LoVo (cell line): Measurements from ENCODE around the gene MSI2.

Experiments
- DNase-seq: peaks from one replicate; pipeline ENCODE4 v3.0.0-alpha.2; 2016; ENCODE audit warnings: low spot score

MSI2 gene

DNA sequence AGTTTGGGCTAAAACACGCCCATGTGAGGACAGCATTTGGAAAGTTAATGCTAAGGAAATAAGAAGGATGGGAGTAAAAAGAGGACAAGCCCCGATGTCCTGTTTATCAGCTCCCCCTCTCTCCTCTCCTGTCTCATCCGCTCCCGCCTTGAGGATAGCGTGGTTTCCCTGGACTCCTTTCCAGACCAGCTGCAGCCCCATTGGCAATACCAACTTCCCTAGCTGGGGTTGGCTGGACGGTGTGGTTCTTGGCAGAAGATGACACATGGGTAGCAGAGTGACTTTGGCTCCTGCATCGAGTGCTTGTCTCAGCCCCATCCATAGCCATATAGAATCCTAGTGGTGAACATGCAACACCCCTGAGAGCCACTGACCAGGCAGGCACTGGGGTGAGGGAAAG lies 302.9 kb downstream of the MSI2 start:
- no peak for DNase-seq

DNA sequence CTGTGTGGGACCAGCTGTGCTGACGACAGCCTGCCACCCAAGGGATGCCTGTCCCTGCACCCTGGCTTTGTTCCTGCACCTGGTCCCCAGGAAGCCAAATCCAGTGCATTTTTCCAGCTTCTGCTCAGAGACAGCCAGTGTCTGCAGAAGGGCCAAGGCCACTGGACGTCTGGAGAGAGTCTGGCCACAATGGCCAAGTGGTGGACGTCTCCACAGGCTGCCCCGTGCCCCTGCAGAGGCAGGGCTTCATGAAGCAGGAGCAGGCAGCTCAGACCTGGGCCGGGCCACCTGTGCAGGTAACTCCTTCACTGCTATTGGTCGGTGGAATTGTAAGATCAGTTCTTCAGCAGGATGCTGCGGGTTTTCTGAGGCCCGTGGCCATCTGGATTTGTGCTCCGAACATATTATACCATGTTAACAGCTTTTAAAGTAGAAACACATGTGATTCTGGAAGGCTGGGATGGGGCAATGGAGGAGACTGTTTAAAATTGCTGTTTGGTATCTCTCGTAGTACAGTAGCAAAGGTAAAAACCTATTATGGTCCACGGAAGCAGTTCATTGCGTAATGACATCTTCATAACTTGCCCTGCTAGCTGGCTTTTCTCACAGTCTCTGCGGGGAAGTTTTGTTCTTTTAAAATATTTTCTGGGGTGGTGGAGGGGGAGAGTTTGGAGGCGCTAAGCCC lies 303.5 kb downstream of the MSI2 start:
- no peak for DNase-seq

DNA sequence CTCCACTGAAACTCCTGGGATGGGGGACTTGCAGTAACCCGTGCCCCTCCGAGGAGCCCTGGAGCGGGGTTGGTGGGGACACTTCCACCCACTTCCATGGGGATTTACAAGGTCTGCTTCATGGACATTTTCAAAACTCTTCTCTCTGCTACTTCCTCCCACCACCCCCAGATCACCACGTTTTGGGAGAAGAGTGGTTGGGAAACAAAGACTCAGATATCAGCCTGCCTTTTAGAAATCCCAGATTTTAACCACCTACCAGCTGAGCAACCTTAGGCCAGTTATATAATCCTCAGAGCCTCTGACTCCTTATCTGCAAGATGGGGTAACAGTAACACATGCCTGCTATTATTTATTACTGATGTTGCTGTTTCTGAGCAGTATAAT lies 304.0 kb downstream of the MSI2 start:
- DNase-seq, result no peak

DNA sequence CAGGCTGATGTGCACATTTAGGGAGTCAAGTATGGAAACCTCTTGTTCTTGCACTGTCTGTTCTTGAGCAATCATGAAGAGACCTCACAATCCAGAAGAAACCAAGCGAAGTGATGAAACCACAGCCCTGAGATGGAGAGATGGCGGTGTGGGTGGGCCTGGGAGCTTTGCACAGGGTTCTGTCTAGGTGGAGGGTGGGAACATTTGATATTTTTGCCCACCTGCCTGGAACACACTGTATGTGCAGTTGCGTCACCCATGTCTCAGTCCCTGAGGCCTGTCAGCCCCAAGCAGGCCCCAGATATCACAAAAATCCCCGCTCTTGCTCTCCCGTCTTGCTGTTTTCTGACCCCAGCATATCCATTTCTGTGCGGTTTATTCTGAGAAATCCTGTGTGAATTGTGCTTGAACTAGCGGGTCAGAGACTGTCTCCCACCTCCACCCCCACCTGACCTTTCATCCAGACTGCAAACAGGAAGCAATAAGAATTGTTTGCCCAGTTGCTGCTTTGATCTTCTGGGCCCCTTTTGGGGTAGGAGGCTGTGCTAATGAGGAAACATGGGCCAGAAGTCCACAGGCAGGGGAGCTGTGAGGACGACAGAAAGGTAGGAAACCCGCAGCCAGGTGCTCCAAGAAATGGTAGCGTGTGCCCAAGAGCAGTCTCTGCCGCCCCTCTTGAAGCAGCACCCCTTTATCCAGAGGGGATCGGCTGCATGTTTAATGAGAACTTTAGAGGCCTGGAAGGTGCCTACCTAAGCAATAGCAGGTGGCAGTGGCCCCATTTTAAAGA lies 304.9 kb downstream of the MSI2 start:
- DNase-seq, result no peak

DNA sequence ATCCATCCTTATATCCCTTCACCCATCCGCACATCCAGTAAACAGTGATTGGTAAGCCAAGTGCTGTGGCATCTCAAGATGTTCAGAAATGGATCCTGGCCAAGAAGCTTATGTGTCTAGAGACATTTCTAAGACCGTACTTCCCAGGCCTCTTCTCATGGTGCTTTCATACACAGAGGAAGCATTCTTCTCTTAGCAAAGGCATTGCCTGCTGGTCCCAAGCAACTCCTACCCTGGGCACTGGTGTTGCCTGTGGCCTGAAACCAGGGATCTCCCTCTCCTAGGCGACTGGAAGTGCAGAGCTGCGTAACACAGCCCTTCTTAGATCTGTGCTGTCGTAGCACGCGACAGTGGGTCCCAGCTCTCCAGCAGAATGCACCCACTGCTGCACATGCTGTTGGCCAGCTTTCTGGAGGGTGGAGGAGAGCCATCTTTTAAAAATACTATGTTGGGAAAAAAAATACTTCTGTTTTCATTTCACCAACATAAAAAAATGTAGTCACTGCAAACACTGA lies 305.9 kb downstream of the MSI2 start:
- no peak for DNase-seq

DNA sequence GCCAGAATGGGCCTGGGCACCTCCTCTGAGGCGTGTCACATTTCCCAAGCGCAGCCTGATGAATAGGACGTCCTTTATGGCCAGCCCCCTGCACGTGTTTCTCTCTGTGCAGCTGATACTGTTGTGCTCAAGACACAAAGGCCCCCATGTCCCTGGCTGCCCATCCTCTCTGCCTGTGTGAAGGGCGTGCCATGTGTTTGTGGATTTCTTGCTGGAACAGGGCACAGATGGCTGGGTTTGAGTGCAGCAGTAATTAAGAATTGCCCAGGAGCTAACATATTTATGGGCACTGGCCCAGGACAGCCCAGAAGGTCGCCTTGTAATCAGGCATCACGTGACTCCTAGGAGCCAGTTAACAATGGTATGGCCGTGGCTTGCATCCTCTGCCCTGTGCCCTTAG lies 307.6 kb downstream of the MSI2 start:
- DNase-seq, result no peak

DNA sequence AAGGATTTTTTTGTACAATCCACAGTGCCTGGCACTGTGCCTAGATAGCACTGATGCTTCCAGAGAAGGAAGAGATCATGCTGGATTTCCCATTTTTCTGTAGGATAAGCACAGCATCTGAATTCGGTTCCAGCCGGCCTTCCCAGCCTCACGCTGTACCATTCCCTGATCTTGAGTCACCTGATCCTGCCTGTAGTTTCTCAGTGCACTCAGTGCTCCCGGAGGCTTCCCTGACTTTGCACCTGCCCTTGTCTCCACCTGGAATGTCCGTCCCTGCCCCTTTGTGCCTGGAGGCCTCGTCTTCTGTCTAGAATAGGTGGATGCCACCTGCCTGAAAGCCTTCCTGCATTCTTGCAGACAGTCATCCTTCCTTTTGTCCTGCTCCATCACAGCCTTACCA lies 308.9 kb downstream of the MSI2 start:
- no peak for DNase-seq

DNA sequence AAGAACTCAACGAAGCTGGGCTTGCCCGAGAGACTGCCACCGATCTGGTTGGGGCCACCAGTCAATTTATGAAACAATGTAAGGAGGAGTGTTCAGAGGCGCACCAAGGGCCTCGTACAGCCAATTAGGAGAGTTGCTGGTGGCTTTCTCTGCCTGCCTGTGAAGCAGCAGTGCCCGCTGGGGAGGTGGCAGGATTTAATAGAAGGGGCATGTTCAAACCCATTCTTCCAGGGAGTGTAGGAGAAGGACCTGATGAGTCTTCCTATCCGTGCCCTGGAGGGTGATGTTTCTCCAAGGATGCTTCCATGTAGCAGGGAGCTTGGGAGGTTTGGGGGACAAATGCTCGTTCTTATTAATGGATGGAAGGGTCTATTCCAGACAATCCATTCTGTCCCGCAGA lies 310.4 kb downstream of the MSI2 start:
- no peak for DNase-seq

DNA sequence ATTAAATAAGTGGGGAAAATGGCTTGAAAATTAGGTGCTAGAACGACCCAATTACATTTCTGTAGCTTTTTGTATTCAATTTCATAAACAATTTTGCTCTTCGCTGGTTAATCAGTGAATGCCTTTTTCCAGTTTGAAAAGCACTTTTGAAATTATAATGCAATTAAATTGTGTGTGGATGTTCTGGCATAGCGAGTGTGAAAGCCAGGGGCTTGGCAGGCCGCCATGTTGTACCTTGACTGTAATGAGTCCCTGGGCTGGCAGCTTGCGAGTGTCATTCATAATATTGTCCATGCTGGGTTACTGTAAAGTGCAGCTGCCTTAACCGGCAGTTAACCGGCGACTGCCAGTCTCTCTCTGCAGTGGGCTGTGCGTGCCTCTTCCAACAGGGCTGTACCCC lies 310.9 kb downstream of the MSI2 start:
- no peak for DNase-seq

DNA sequence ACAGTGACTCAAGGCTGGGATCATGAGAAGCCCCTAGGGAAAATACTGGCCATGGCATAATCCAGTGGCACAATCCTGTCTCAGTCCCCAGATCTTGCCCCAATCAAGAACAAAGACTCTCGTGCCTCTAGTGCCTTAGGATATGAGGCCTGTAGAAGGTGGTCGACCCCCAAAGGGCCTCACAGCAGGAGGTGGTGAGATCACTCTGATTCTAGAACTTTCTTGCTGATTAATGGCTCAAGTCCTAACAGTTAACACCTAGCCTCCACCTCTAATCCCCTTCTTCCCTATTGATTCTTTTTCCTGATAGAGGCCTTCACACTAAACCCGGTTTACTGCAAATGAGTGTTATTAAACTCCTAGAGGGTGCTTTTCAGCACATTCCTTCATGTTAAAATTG lies 312.0 kb downstream of the MSI2 start:
- no peak for DNase-seq

DNA sequence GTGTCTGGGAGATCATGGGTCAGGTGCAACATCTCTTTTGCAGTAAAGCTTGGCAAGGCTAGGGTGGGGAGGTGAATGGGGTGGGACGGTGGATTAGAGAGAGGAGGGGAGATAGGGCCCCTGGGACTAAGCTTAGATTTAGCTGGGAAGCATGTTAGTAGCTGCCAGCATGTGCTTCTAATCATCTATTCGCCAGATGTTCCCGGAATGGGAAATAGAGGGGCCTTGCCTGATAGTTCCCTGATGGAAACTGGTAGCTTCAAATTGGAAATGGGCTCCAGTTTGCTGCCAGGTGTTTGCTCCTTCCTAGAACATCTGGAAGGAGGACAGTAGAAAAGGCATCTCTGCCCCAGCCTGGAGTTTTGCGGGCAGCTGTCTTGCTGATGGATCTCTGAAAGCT lies 312.7 kb downstream of the MSI2 start:
- no peak for DNase-seq

DNA sequence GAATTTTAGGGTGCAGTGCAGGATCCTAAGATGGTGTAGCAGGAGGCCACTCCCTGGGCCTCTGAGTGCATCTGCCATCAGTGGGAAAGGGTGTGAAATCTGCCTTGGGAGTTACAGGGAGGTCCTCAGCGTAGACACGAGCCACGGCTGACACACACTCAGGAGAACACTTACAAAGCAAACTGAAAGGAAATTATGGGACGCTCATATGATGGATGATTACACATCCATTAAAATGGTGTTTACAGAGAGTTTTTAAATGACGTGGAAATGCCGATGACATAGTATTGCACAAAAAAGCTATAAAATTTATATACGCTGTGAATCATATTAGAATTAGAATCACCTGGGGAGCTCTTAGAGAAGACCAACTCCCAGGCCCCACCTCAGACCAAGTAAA lies 313.5 kb downstream of the MSI2 start:
- no peak for DNase-seq

DNA sequence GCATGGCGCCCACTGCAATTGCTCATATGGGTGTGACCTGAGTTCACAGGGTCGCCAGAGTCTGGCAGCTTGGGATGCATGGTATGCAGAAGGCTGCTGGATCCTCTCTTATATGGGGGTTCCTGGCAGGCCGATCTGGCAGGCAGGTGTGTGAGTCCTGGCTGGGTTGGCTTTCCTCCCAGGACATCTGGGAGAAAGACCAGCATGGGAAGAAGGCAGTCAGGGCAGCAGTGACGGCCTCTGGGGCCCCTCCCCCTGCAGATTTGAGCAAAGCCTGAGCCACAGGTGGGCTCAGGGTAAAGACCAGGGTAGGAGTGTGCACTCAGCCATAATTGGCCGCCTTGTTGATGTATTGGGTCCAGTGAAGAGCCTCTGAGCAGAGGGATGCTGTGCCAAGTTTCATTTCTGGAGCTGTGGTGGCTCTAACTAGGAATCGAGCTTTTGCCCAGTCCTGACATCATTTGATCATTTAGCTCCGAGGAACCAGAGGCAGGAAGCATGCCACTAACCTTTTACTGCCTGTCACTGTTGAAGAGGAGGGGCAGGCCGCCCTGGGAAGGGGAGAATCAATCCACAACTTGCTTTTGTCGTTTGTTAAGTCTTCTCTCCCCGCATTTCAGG lies 314.5 kb downstream of the MSI2 start:
- no peak for DNase-seq

DNA sequence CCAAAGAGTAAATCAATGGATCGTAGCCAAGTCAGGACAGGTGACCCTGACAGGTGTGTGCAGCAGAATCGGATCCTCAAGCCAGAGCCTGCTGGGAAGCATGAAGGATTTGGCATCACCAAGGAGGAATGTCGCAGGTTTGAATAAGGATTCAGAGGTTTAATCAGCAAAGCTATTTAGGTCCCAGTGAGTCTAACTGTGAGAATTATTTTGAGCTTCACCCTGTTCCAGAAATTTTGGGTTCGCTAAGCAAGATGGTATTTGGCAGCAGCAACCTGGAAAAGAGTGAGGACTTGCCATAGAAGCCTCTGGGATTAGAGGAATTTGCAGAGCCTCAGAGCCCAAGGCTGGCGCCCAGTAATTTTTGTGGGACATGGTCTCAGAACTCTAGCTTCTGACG lies 315.7 kb downstream of the MSI2 start:
- no peak for DNase-seq

DNA sequence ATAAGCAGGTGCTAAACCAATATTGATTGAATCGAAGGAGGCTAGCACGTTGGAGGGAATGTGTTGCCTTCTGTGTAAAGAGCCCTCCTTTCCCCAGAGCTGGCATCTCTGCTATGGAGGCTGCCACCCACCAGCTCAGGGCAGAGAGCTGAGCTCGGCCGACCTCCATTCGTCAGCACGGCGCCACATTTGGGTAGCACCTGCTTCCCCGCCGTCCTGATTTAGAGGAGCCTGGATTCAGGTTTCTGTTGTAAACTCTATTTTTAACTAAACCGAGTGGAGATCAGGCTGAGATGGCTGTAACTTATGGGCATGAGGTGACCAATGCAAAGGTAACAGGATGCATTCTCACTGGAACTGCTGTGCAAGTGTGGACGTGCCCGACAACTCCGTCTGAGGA lies 316.3 kb downstream of the MSI2 start:
- DNase-seq, result no peak

DNA sequence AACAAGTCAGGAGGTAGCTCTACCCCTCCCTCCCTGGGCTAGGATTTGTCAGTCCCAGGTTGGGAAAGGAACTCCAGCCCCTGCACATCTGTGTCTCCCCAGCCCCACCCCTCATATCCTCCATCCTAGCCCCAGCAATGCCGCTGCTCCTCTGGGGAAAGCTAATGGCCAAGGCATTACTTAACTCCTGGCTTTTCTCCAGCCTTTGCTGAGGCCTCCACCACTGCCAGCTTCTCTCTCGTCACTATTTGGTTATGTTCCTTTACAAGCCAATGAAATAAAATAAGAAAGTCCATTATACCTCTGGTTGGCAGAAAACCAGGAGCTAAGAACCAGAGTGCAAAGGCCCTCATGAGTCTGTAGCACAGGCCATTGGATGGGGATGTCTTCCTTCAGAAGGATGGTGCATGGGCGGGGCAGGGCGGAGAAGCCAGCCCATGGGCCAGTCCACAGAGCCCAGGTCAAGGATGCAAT lies 317.8 kb downstream of the MSI2 start:
- DNase-seq, result no peak

DNA sequence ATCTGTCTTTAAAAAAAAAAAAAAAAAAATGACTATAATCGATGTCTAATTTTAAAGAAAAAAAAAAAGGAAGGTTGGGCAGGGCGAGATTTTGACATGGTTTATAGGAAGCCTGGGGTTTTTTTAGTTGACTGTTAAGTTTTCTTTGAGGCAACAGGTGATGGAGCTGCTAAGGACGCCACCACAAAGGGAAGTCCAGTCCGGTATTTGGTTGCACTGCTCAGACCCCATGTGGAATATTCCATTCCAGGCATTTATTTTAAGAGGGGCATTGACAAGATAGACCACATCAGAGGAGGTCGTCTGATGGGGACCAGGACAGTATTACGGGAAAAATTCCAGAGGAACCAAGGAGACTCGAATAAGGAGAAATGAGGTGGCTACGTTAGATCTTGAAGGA lies 320.4 kb downstream of the MSI2 start:
- no peak for DNase-seq

DNA sequence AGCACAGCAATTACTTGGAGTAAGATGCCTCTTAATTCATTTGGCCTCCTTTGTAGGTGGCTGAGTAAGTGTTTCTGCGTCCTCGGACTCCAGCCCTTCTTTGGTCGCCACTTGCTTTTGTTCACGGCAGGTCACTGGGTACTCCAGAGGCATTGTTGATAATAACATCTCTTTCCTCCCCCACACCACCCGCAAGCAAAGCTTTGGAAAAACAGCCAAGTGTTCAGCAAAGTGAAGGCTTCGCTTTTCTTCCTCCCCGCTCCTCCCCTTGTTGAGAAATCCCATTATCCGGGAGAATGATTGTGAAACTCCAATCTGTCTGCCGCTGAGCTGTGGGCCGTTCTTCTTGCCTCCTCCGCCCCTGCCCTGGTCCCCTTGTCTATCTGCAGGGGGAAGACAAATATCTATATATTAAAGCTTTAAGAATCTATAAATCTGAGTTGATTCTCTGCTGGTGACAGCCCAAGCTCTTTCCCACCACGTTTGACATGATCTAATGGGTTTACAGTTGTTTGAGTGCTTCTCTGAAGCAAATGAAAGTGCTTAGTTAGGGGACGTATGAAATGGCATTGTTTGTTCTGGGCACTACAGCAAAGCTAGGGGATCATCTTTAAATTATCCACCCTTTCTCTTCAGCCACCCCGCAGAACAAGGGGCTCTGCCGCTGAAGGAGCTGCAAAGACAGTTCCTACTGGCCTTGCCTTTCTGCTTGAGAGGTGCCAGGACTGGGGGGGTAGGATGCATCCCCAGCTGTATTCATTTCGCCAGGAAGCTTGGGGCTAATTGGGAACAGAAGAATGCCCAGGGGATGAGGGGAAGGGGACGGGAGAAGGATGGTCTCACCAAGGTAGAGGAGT lies 321.7 kb downstream of the MSI2 start:
- DNase-seq, result no peak

DNA sequence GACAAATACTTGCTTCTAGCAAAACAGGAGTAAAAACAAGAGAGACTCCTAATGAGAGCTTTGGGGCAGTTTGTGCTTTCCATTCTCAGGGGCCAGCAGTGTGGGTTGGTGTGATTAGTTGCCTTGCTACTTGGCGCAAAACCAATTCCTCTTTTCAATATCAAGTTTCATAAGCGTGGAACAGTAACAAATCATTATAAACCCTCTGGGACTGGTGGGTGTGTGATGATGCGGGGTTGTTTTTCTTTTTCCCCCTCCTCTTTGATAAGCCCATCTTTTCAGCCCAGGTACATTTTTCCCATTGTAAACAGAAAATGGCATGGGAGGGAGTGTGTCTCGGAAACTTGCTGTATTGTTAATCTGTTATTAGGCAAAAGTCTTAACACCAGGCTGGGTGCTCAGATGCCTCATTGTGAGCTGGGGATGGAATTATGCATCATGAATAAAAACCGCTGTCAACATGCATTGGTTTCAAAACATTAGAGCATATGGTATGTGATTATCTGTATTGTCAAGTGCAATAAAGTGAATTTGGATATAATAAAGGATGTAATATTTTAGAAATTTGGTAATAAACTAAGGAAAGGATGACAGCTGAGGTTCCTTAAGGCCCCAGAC lies 322.4 kb downstream of the MSI2 start:
- DNase-seq, result no peak

DNA sequence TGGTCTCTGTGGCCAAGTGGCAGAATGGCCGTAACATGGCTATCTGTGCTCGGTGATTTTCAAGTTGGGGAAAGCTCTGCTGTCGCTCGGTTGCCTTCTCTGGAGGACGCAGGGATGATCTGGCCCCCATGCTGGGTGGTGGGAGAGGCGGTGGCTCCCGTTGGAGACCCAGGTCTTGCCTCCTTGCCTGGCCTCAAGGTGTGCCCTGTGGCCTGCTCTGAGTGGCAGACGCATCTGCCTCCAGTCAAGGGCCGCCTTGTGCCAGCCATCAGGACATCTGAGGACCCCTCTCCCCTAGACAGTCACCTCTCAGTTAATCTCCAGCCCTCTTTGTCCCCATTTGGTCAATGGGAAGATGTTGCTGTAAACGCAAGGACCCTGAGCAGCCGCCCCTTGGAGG lies 322.9 kb downstream of the MSI2 start:
- no peak for DNase-seq

DNA sequence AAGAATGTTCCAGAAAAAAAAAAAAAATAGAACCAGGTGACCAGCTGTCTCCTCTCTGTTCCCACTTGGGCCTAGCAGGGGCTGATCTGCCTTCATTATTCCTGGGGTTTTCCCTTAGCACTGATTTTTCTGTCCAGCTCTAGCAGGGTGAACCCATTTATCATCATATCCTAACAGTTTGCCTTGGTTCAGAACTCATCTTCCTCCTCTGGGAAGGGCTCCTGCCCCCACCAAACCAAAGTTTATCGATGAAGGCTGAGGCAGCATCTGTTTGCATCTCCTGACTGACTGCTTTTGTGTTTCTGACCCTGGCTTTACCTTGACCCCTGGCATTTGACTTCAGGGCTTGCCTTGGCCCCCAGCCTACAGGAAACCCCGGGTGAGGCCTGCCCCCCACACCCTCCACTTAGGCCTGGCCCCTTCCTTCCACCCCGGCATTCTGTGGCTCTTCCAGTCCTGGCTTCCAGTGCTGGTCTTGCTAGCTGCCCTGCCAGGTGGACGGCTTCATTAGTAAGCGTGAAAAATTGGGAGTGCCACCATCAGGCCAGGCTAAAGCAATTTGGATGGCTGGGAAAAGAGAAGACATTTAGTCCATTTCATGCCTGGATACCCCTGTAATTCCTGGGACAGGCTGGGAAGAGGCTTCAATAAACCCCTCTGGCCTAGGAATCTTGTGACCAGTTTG lies 323.9 kb downstream of the MSI2 start:
- no peak for DNase-seq
